ENCODE results near the gene TSC1.

Gene TSC1

GRCh38 chr9:132903574-132904492, 40.6 kb downstream of the TSC1 start:
- no peaks in the 10 kb centered on the region for H3K79me2 ChIP-seq (ENCODE audit: control insufficient read depth, insufficient read depth, low read length, unreplicated experiment)
- H3K27ac ChIP-seq (ENCODE audit: low read depth, low read length): no peak overlapping the region
- H3K27me3 ChIP-seq (ENCODE audit: insufficient read depth, low read length): no peaks in the 10 kb centered on the region
- H3K4me1 ChIP-seq (ENCODE audit: control insufficient read depth, insufficient read depth, low read length, unreplicated experiment): no peaks in the 10 kb centered on the region
- H3K36me3 ChIP-seq (ENCODE audit: insufficient read depth, low read length): peaks cover 19% of the 10 kb centered on the region; the same call in 1 of the 2 replicates
- H3K4me3 ChIP-seq (ENCODE audit: low read depth, low read length): no peak overlapping the region
- H2AFZ ChIP-seq (ENCODE audit: low read length, unreplicated experiment): no peak overlapping the region

DNA sequence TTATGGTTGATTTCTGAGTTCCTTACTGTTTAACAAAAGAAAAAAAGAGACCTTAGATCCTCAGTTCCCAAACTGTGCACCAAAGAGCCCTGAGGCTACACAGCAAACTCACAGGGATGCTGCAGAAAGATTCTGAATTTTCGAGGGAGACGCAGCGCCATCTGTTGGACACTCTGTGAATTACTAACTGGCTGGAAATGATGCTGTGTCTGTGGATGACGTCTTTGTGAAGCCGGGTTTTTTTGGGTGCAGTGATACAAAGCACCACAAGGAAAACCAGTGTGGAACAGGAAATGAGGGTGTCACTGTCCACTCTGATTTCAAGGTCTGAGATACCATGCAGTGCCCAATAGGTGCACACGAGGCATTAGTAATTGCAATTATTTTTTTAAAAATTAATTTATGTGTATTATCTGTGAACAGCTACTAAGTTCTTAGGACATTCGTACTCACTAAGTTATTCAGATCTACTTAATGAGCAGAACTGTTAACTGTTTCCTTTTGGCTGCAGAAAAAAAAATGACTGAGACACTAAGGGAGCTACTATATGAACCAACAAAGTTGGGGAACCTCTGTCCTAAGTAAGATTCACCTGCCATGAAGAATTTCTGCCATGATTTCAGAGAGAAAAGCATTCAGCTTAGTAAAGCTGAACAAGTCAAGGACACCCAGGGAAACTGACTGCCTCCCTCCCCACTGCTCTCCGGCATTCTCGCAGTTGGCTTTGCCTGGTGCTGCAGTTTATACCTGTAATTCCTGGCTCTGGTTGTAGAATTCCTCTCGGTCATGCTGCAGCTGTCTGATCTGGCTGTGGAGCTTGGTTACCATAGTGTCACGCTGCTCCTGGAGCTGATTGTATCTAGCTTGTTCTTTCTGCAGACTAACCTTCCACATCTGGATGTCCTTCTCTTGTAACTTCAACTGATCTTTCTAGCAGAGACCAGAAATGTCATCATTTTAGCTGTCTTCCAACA, 42.3 kb downstream of the TSC1 start:
- Histone ChIP-seq H3K27me3 (ENCODE audit: insufficient read depth, low read length) (no peaks in the 10 kb centered on the region), H3K4me3 (ENCODE audit: low read depth, low read length) (no peak overlapping the region), H3K27ac (ENCODE audit: low read depth, low read length) (no peak overlapping the region), H3K79me2 (ENCODE audit: control insufficient read depth, insufficient read depth, low read length, unreplicated experiment) (no peaks in the 10 kb centered on the region), H2AFZ (ENCODE audit: low read length, unreplicated experiment) (no peak overlapping the region), H3K4me1 (ENCODE audit: control insufficient read depth, insufficient read depth, low read length, unreplicated experiment) (no peaks in the 10 kb centered on the region), H3K36me3 (ENCODE audit: insufficient read depth, low read length) (peaks cover 21% of the 10 kb centered on the region; the same call in 1 of the 2 replicates)

- Histone ChIP-seq H3K27me3 (ENCODE audit: insufficient read depth, low read length) (no peaks in the 10 kb centered on the region), H3K79me2 (ENCODE audit: control insufficient read depth, insufficient read depth, low read length, unreplicated experiment) (no peaks in the 10 kb centered on the region), H2AFZ (ENCODE audit: low read length, unreplicated experiment) (no peak overlapping the region), H3K27ac (ENCODE audit: low read depth, low read length) (no peak overlapping the region), H3K4me3 (ENCODE audit: low read depth, low read length) (no peak overlapping the region), H3K36me3 (ENCODE audit: insufficient read depth, low read length) (peaks cover 27% of the 10 kb centered on the region; the same call in 1 of the 2 replicates), H3K4me1 (ENCODE audit: control insufficient read depth, insufficient read depth, low read length, unreplicated experiment) (no peaks in the 10 kb centered on the region)
These were observed 46.4 kb downstream of the TSC1 start for GRCh38 chr9:132898051-132898450.

GRCh38 chr9:132896906-132897305, 47.5 kb downstream of the TSC1 start:
- Histone ChIP-seq H3K27ac (ENCODE audit: low read depth, low read length) (no peak overlapping the region), H3K27me3 (ENCODE audit: insufficient read depth, low read length) (no peaks in the 10 kb centered on the region), H2AFZ (ENCODE audit: low read length, unreplicated experiment) (no peak overlapping the region), H3K36me3 (ENCODE audit: insufficient read depth, low read length) (peaks cover 27% of the 10 kb centered on the region; the same call in 1 of the 2 replicates), H3K4me3 (ENCODE audit: low read depth, low read length) (no peak overlapping the region), H3K79me2 (ENCODE audit: control insufficient read depth, insufficient read depth, low read length, unreplicated experiment) (no peaks in the 10 kb centered on the region), H3K4me1 (ENCODE audit: control insufficient read depth, insufficient read depth, low read length, unreplicated experiment) (no peaks in the 10 kb centered on the region)

DNA sequence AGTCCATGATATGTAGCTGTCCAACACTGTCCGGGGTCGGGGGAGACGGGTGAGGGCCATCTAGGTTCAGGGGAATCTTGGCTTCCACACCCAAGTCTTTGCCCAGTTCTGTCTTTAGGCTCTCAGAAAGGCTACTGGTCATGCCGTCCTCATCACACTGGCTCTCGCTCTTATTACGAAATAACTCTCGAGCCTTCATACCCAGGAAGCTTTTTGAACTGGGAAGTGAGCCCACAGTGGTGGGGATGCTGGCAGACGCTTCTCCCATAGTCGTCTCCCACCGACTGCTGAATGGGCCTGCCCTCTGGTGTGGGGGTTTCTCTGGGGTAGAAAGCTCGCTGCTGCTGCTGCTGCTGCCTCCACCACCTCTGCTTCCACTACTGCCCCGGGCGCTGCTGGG, 48.2 kb downstream of the TSC1 start:
- no peak overlapping the region for H3K27ac ChIP-seq (ENCODE audit: low read depth, low read length)
- no peak overlapping the region for H2AFZ ChIP-seq (ENCODE audit: low read length, unreplicated experiment)
- no peak overlapping the region for H3K4me3 ChIP-seq (ENCODE audit: low read depth, low read length)
- no peaks in the 10 kb centered on the region for H3K79me2 ChIP-seq (ENCODE audit: control insufficient read depth, insufficient read depth, low read length, unreplicated experiment)
- no peaks in the 10 kb centered on the region for H3K27me3 ChIP-seq (ENCODE audit: insufficient read depth, low read length)
- H3K4me1 ChIP-seq (ENCODE audit: control insufficient read depth, insufficient read depth, low read length, unreplicated experiment): no peaks in the 10 kb centered on the region
- peaks cover 27% of the 10 kb centered on the region; the same call in 1 of the 2 replicates for H3K36me3 ChIP-seq (ENCODE audit: insufficient read depth, low read length)

- no peak overlapping the region for H3K4me3 ChIP-seq (ENCODE audit: low read depth, low read length)
- peaks cover 16% of the 10 kb centered on the region; the same call in 1 of the 2 replicates for H3K36me3 ChIP-seq (ENCODE audit: insufficient read depth, low read length)
- H3K79me2 ChIP-seq (ENCODE audit: control insufficient read depth, insufficient read depth, low read length, unreplicated experiment): no peaks in the 10 kb centered on the region
- H3K27me3 ChIP-seq (ENCODE audit: insufficient read depth, low read length): no peaks in the 10 kb centered on the region
- H3K27ac ChIP-seq (ENCODE audit: low read depth, low read length): no peak overlapping the region
- H3K4me1 ChIP-seq (ENCODE audit: control insufficient read depth, insufficient read depth, low read length, unreplicated experiment): no peaks in the 10 kb centered on the region
- no peak overlapping the region for H2AFZ ChIP-seq (ENCODE audit: low read length, unreplicated experiment)
These were observed 49.3 kb downstream of the TSC1 start for GRCh38 chr9:132894862-132895835.

DNA sequence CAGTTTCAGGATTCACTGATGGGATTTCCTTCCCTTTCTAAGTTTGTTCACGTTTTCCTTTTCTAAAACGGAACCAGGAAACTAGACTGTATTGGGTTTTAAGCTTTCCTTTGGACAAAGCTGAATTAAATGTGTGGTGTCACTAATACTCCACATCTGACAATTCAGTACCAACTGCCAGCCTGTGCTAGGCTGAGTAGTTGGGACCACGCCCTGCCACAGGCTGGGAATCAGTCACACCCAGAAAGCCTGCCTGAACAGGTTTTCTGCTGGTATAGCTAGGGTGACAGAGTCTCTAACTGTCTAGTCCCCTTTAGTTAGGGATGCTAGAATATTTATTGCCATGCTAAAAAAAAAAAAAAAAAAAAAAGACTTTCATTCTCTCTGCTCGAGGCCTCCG, 50.1 kb downstream of the TSC1 start:
- H3K27me3 ChIP-seq (ENCODE audit: insufficient read depth, low read length): no peaks in the 10 kb centered on the region
- H3K27ac ChIP-seq (ENCODE audit: low read depth, low read length): no peak overlapping the region
- H3K36me3 ChIP-seq (ENCODE audit: insufficient read depth, low read length): 0 out of 2 replicates have a peak, but pooled peaks cover 8% of the 10 kb centered on the region
- H3K4me1 ChIP-seq (ENCODE audit: control insufficient read depth, insufficient read depth, low read length, unreplicated experiment): no peaks in the 10 kb centered on the region
- H3K4me3 ChIP-seq (ENCODE audit: low read depth, low read length): no peak overlapping the region
- no peak overlapping the region for H2AFZ ChIP-seq (ENCODE audit: low read length, unreplicated experiment)
- no peaks in the 10 kb centered on the region for H3K79me2 ChIP-seq (ENCODE audit: control insufficient read depth, insufficient read depth, low read length, unreplicated experiment)

- Histone ChIP-seq H3K27me3 (ENCODE audit: insufficient read depth, low read length) (no peaks in the 10 kb centered on the region), H3K79me2 (ENCODE audit: control insufficient read depth, insufficient read depth, low read length, unreplicated experiment) (no peaks in the 10 kb centered on the region), H2AFZ (ENCODE audit: low read length, unreplicated experiment) (no peak overlapping the region), H3K4me3 (ENCODE audit: low read depth, low read length) (no peak overlapping the region), H3K36me3 (ENCODE audit: insufficient read depth, low read length) (0 out of 2 replicates have a peak, but pooled peaks cover 8% of the 10 kb centered on the region), H3K4me1 (ENCODE audit: control insufficient read depth, insufficient read depth, low read length, unreplicated experiment) (no peaks in the 10 kb centered on the region), H3K27ac (ENCODE audit: low read depth, low read length) (no peak overlapping the region)
These were observed 52.0 kb downstream of the TSC1 start for GRCh38 chr9:132892400-132892799.

DNA sequence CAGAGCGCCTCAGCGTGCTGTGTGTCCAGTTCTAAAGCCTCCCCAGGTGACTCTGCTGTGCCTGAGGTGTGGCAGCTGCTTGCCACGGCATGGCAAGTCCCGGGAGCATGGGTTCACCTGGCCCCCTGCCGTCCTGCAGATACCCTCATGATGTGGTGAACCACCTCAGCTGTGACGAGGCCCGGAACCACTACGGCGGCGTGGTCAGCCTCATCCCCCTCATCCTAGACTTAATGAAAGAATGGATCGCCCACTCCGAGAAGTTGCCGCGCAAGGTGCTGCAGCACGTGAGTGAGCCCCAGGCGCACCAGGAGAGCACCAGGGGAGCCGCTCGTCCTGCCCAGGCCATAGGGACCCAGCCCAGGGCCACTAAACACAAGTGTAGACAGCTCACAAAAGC, 56.3 kb downstream of the TSC1 start:
- Histone ChIP-seq H3K27ac (ENCODE audit: low read depth, low read length) (no peak overlapping the region), H3K4me1 (ENCODE audit: control insufficient read depth, insufficient read depth, low read length, unreplicated experiment) (no peaks in the 10 kb centered on the region), H3K36me3 (ENCODE audit: insufficient read depth, low read length) (no peaks in the 10 kb centered on the region), H3K4me3 (ENCODE audit: low read depth, low read length) (no peak overlapping the region), H2AFZ (ENCODE audit: low read length, unreplicated experiment) (no peak overlapping the region), H3K79me2 (ENCODE audit: control insufficient read depth, insufficient read depth, low read length, unreplicated experiment) (no peaks in the 10 kb centered on the region), H3K27me3 (ENCODE audit: insufficient read depth, low read length) (no peaks in the 10 kb centered on the region)

Data from ACC112 (cell line).